ENCODE results near the gene FABP7.

- TF ChIP-seq NONO (IDR thresholded peaks at IDR 0.05) (no peak), NONO (CRISPR knock-in tag; conservative IDR thresholded peaks at IDR 0.05) (no peak), ZNF251 (CRISPR knock-in tag; IDR thresholded peaks at IDR 0.05) (no peak), EZH2 (conservative IDR thresholded peaks at IDR 0.05; ENCODE audit: low read depth, low read length) (no peak), NFE2L1 (CRISPR knock-in tag; IDR thresholded peaks at IDR 0.05; ENCODE audit: borderline replicate concordance) (no peak)
These were observed 28.2 kb upstream of the FABP7 start for GRCh38 chr6:122751326-122751725.
